H1 (cell line): ENCODE results near the gene SLC66A2. TPM values are rescaled to one million over a fixed set of nuclear protein-coding genes. Genes with fewer than 3 reads are reported as not detected.

Experiments used
- CTCF ChIA-PET: fragments of 300-600 bp; sonication (Branson Sonifier 250); formaldehyde crosslinking; loops from one replicate; lab custom pipeline; 2021; ENCODE audit not compliant: partially characterized antibody; lab: Charles Lee
- POLR2A ChIA-PET: fragments of 300-600 bp; sonication (Branson Sonifier 250); formaldehyde crosslinking; loops from one replicate; lab custom pipeline; 2021; ENCODE audit warnings: inconsistent platforms; ENCODE audit not compliant: partially characterized antibody; lab: Charles Lee
- DNase-seq, 2 experiments: peaks; one replicate each; pipeline versions ENCODE4 v3.0.0 to v3.0.0-alpha.2; 2010 to 2022; ENCODE audit warnings: low spot score in 2 of 2, low read depth in 1 of 2, mixed read lengths in 1 of 2
- FAIRE-seq: peaks from 2 replicates; lab custom pipeline; 2011; peaks lifted over from hg19 to GRCh38; lab: Jason Lieb, UNC
- H2AFZ ChIP-seq: 2 replicates; pipeline ENCODE4 v1.8.1; 2012; ENCODE audit warnings: low read length, inconsistent platforms
- H2AK5ac ChIP-seq: 2 replicates; pipeline ENCODE4 v1.6.1; 2013; ENCODE audit warnings: low read depth, low read length
- H2BK120ac ChIP-seq: replicated peaks from 2 replicates; pipeline ENCODE3; 2013; ENCODE audit warnings: low read depth, low read length, inconsistent platforms
- H2BK12ac ChIP-seq: 2 replicates; pipeline ENCODE4 v1.6.1; 2013; ENCODE audit warnings: low read depth, low read length
- H2BK15ac ChIP-seq: 2 replicates; pipeline ENCODE4 v1.6.1; 2013; ENCODE audit warnings: low read length
- H2BK20ac ChIP-seq: 2 replicates; pipeline ENCODE4 v1.6.1; 2013; ENCODE audit warnings: low read length
- H2BK5ac ChIP-seq: 2 replicates; pipeline ENCODE4 v1.6.1; 2013; ENCODE audit warnings: low read depth, low read length
- H3K14ac ChIP-seq: 2 replicates; pipeline ENCODE4 v1.6.1; 2013; ENCODE audit warnings: inconsistent platforms; ENCODE audit not compliant: insufficient read length
- H3K18ac ChIP-seq: 2 replicates; pipeline ENCODE4 v1.6.1; 2013; ENCODE audit warnings: low read length; ENCODE audit errors: extremely low read depth
- H3K23ac ChIP-seq: 2 replicates; pipeline ENCODE4 v1.6.1; 2013; ENCODE audit warnings: inconsistent platforms; ENCODE audit not compliant: insufficient read length
- H3K23me2 ChIP-seq: 2 replicates; pipeline ENCODE4 v1.6.1; 2013; ENCODE audit warnings: low read depth, low read length
- H3K27ac ChIP-seq: 2 replicates; pipeline ENCODE4 v1.6.1; 2011; ENCODE audit warnings: low read depth, low read length, inconsistent platforms
- H3K27me3 ChIP-seq, 4 experiments: replicated peaks in 1 of 4; 1 replicate in 1 of 4; 2 replicates in 3 of 4; pipeline versions ENCODE4 v1.6.1 to v1.8.1; 2011 to 2013; ENCODE audit warnings: low read length in 3 of 4, mild to moderate bottlenecking in 3 of 4, inconsistent platforms in 2 of 4, mixed read lengths in 2 of 4, moderate library complexity in 1 of 4; ENCODE audit not compliant: control insufficient read depth in 3 of 4, insufficient read depth in 3 of 4; ENCODE audit errors: extremely low read depth in 1 of 4
- H3K36me3 ChIP-seq, 4 experiments: 2 replicates each; pipeline versions ENCODE4 v1.6.1 to v1.8.1; 2011 to 2013; ENCODE audit warnings: mild to moderate bottlenecking in 4 of 4, low read length in 3 of 4, moderate library complexity in 2 of 4, control low read depth in 1 of 4, inconsistent platforms in 1 of 4; ENCODE audit not compliant: insufficient read depth in 4 of 4, control insufficient read depth in 2 of 4
- H3K4ac ChIP-seq: replicated peaks from 2 replicates; pipeline ENCODE3; 2013; ENCODE audit warnings: low read length, low read depth, mixed read lengths, inconsistent platforms; ENCODE audit not compliant: insufficient read length
- H3K4me1 ChIP-seq, 4 experiments: replicated peaks in 1 of 4; 1 replicate in 1 of 4; 2 replicates in 3 of 4; pipeline versions ENCODE4 v1.6.1 to v1.8.1; 2011 to 2013; ENCODE audit warnings: low read length in 3 of 4, inconsistent platforms in 2 of 4, mixed read lengths in 1 of 4; ENCODE audit not compliant: insufficient read depth in 4 of 4, control insufficient read depth in 3 of 4
- H3K4me2 ChIP-seq, 2 experiments: 2 replicates each; pipeline versions ENCODE4 v1.6.1 to v1.8.1; 2011 to 2013; ENCODE audit warnings: low read depth in 2 of 2, low read length in 2 of 2, control low read depth in 1 of 2, inconsistent platforms in 1 of 2, mild to moderate bottlenecking in 1 of 2; ENCODE audit not compliant: insufficient read depth in 1 of 2
- H3K4me3 ChIP-seq, 4 experiments: fragments of 200-600, 300-600 bp in 1 of 4; sonication (generic), shearing (Covaris generic), sonication (Bioruptor Twin) in 1 of 4; 2 replicates each; pipeline versions ENCODE4 v1.5.1 to v1.8.1; 2011 to 2016; ENCODE audit warnings: low read length in 4 of 4, low read depth in 3 of 4, control low read depth in 2 of 4, inconsistent platforms in 2 of 4, mild to moderate bottlenecking in 2 of 4, mixed read lengths in 1 of 4, moderate library complexity in 1 of 4; ENCODE audit not compliant: insufficient read depth in 2 of 4; ENCODE audit errors: extremely low read depth in 1 of 4
- H3K56ac ChIP-seq: replicated peaks from 2 replicates; pipeline ENCODE3; 2013; ENCODE audit warnings: low read depth, mild to moderate bottlenecking, mixed read lengths, low read length, inconsistent platforms; ENCODE audit not compliant: insufficient read length
- H3K79me1 ChIP-seq: 2 replicates; pipeline ENCODE4 v1.6.1; 2013; ENCODE audit warnings: low read depth, low read length, control low read depth
- H3K79me2 ChIP-seq, 2 experiments: 2 replicates each; pipeline versions ENCODE4 v1.6.1 to v1.8.1; 2012 to 2013; ENCODE audit warnings: low read length in 2 of 2, mild to moderate bottlenecking in 2 of 2, inconsistent platforms in 1 of 2; ENCODE audit not compliant: insufficient read depth in 2 of 2, control insufficient read depth in 1 of 2
- H3K9ac ChIP-seq, 4 experiments: replicated peaks in 1 of 4; 1 replicate in 1 of 4; 2 replicates in 3 of 4; pipeline versions ENCODE4 v1.6.1 to v1.8.1; 2011 to 2013; ENCODE audit warnings: low read depth in 3 of 4, low read length in 3 of 4, control low read depth in 2 of 4, mild to moderate bottlenecking in 2 of 4, moderate library complexity in 2 of 4, inconsistent platforms in 1 of 4; ENCODE audit errors: extremely low read depth in 1 of 4
- H3K9me3 ChIP-seq, 2 experiments: 2 replicates each; pipeline versions ENCODE4 v1.6.1 to v1.8.1; 2012 to 2013; ENCODE audit warnings: mild to moderate bottlenecking in 2 of 2, moderate library complexity in 2 of 2, control low read depth in 1 of 2, inconsistent platforms in 1 of 2, low read depth in 1 of 2, low read length in 1 of 2, mixed read lengths in 1 of 2; ENCODE audit not compliant: insufficient read depth in 2 of 2
- H4K20me1 ChIP-seq, 2 experiments: replicated peaks in 1 of 2; 2 replicates each; pipeline versions ENCODE3 to v1.8.1; 2011 to 2013; ENCODE audit warnings: inconsistent platforms in 2 of 2, low read length in 2 of 2, mild to moderate bottlenecking in 1 of 2; ENCODE audit not compliant: insufficient read depth in 2 of 2, control insufficient read depth in 1 of 2
- H4K5ac ChIP-seq: 2 replicates; pipeline ENCODE4 v1.6.1; 2013; ENCODE audit warnings: low read length, low read depth, mixed read lengths, inconsistent platforms; ENCODE audit not compliant: insufficient read length
- H4K8ac ChIP-seq: 2 replicates; pipeline ENCODE4 v1.8.0; 2013; ENCODE audit warnings: mild to moderate bottlenecking, moderate library complexity, low read length, inconsistent platforms; ENCODE audit not compliant: insufficient read depth; ENCODE audit errors: extremely low read depth
- H4K91ac ChIP-seq: replicated peaks from 2 replicates; pipeline ENCODE3; 2013; ENCODE audit warnings: low read length, mixed read lengths, inconsistent platforms; ENCODE audit not compliant: insufficient read length
- POLR2AphosphoS5 ChIP-seq: IDR thresholded peaks from 2 replicates; pipeline ENCODE4 v1.6.1; 2011; ENCODE audit warnings: low read depth, low read length
- RNF2 ChIP-seq: fragments of 200-900, 300-1000 bp; sonication (generic); IDR thresholded peaks from 2 replicates; pipeline ENCODE4 v1.7.1; 2016; ENCODE audit warnings: borderline replicate concordance, low read depth, mild to moderate bottlenecking, antibody characterized with exemption, low read length; ENCODE audit not compliant: poor library complexity, severe bottlenecking; ENCODE audit errors: missing control alignments
- SIX5 ChIP-seq: IDR thresholded peaks from 2 replicates; pipeline ENCODE4 v1.6.1; 2011; ENCODE audit warnings: mild to moderate bottlenecking, low read depth, low read length
- WGBS, 2 experiments: shearing (Covaris generic) in 1 of 2; methylation state at CpG; one replicate each; pipeline versions ENCODE4 v1.1.6 to v1.1.7; 2013 to 2015; ENCODE audit warnings: low lambda C conversion rate in 2 of 2, mixed read lengths in 2 of 2, inconsistent platforms in 1 of 2, low coverage in 1 of 2, missing lambda C conversion rate in 1 of 2; ENCODE audit not compliant: insufficient replicate concordance in 2 of 2, insufficient coverage in 1 of 2, insufficient read length in 1 of 2; ENCODE audit errors: extremely low coverage in 1 of 2, missing lambda C conversion rate in 1 of 2; 5-methylcytosine and 5-hydroxymethylcytosine counted together
- polyA plus RNA-seq, 7 experiments: library from polyadenylated mRNA; depleted of rRNA in 3 of 7; stranded (reverse) in 5 of 7; unstranded in 2 of 7; fragments of >200 nt in 5 of 7; fragments of 200-250 nt in 2 of 7; gene quantifications; 1 replicate in 5 of 7; 2 replicates in 1 of 7; 4 replicates in 1 of 7; pipeline versions ENCODE4 v1.2.1 to v1.2.3, GENCODE V29; 2011 to 2013; ENCODE audit warnings: missing spikeins in 2 of 7, mixed read lengths in 2 of 7
- total RNA-seq: library from RNA; stranded (reverse); fragmentation: NEBNext Ultra II Directional; extraction: Animal tissue kit (Norgen Biotek cat#: 25700); gene quantifications from 2 replicates; pipeline ENCODE4 v1.2.1, GENCODE V29; 2021

The SLC66A2 gene
- total and polyA plus RNA-seq, 2 of the 8 experiments (the other 6 are each of a cell fraction or from before 2014, with no cell fraction given) = 15.0 to 18.9 TPM

- Histone ChIP-seq H3K27me3 (no peaks in the 10 kb centered on the region), H4K20me1 (peaks cover 0 to 5% of the 10 kb centered on the region in 2 experiments), H2BK15ac (no peak overlapping the region), H3K9ac (no peak overlapping the region), H3K79me1 (no peaks in the 10 kb centered on the region), H3K27ac (no peak overlapping the region), H3K23me2 (peaks cover 5% of the 10 kb centered on the region; the same call in 1 of the 2 replicates), H2BK20ac (no peak overlapping the region), H2BK120ac (no peak overlapping the region), H3K4me2 (no peak overlapping the region), H2AK5ac (no peak overlapping the region), H3K23ac (no peak overlapping the region), H2AFZ (no peak overlapping the region), H3K4ac (no peak overlapping the region), H3K14ac (no peak overlapping the region), H3K4me1 (no peaks in the 10 kb centered on the region; a peak in 2 of 7 replicates), H3K36me3 (no peaks in the 10 kb centered on the region), H3K79me2 (no peaks in the 10 kb centered on the region), H4K8ac (no peak overlapping the region), H3K9me3 (no peaks in the 10 kb centered on the region; a peak in 1 of 4 replicates), H4K5ac (no peak overlapping the region), H3K56ac (no peak overlapping the region), H3K18ac (no peak overlapping the region), H3K4me3 (no peak overlapping the region), H2BK5ac (no peak overlapping the region), H2BK12ac (no peak overlapping the region), H4K91ac (no peak overlapping the region)
- ChIA-PET POLR2A (no interaction called here), CTCF (no interaction called here)
- no peak for DNase-seq
- WGBS, 2 experiments = 91% methylated on average over 19 of the region's 24 CpGs; no CpG with 5 or more reads in 1 of the 2 experiments
- no peak for FAIRE-seq
- TF ChIP-seq SIX5 (no peak), RNF2 (no peak), POLR2AphosphoS5 (no peak)
These were observed 29.2 kb downstream of the SLC66A2 start for GRCh38 chr18:79921984-79922965.
